Retina (tissue), 1 donor: Measurements from ENCODE around the gene MSRB1.
"Not testable (repeated sequence)": the region's sequence is repeated elsewhere in the genome, so short reads cannot be mapped to it uniquely, and the experiment has no call there.

Source experiments
- DNase-seq: peaks from one replicate; pipeline ENCODE4 v3.0.0-alpha.2; 2016

MSRB1 gene

DNA sequence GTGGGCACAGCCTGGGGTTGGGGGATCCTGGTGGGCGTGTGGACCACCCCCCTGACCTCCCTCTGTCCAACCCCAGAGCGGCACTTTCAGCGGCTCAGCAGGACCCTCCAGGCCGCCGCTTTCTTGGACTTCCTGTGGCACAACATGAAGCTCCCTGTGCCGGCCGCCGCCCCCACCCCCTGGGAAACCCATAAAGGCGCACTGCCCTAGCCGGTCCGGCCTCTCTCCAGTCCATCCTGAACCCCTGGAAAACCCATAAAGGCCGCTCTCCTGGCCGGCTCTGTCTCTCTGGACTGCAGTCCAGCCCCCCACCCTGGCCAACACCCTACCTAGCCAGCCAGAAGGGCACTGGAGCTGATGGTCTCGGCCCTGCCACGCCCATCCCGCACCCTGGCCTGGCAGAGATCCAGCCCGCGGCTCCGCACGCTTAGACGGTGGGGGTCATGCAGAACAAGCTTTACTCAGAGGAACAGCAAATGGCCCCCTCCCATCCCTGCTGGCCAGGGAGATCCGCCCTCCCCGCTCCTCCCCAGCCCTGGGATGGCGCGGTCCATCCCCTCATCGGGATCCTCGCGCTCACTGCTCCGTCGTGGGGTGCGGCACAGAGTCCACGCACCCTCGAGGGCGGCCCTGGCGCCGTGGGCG lies 35.6 kb upstream of the MSRB1 start:
- DNase-seq: no peak

DNA sequence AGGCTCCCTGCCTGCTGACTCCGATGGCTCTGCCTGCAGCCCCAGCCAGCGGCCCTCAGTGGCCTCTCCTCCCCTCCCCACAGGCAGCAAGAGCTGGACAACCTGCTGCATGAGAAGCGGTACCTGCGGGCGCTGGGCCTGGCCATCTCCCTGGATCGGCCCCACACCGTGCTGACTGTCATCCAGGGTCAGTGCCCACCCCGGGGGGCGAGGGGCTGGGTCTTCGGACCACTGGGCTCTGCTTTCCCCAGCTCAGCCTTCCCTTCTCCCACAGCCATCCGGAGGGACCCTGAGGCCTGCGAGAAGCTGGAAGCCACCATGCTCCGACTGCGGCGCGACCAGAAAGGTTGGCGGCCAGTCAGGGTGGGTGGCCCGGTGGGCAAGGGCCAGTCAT lies 34.9 kb upstream of the MSRB1 start:
- no peak for DNase-seq

- no peak for DNase-seq
These were observed 34.2 kb upstream of the MSRB1 start for GRCh38 chr16:1976951-1977874.

DNA sequence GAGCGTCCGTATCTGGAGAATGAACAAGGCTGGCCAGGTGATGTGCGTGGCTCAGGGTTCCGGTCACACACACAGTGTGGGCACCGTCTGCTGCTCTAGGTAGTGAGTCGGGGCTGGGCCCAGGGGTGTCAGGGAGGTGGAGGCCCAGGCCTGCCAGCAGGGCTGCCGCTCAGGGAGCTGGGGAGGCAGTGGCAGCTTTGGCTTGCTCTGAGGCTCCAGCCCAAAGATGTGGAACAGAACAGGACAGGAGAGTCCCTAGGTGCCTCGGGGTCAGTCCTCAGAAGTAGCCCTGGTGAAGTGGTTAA lies 33.2 kb upstream of the MSRB1 start:
- no peak for DNase-seq

- DNase-seq: no peak
These were observed 32.6 kb upstream of the MSRB1 start for GRCh38 chr16:1975432-1976215.

GRCh38 chr16:1974157-1975070 lies 31.4 kb upstream of the MSRB1 start:
- no peak for DNase-seq

GRCh38 chr16:1973461-1974156 lies 30.6 kb upstream of the MSRB1 start:
- no peak for DNase-seq

- no peak for DNase-seq
These were observed 29.5 kb upstream of the MSRB1 start for GRCh38 chr16:1972490-1972877.

GRCh38 chr16:1971796-1972489 lies 28.9 kb upstream of the MSRB1 start, which contains the start of gene TBL3:
Gene TBL3 (plus strand): TSS chr16:1972053. CDS start chr16:1972165, 112 bp downstream.
- peak; percentile 99 for DNase-seq

GRCh38 chr16:1968146-1968953 lies 25.4 kb upstream of the MSRB1 start:
- DNase-seq: no peak

GRCh38 chr16:1966460-1966859 lies 23.5 kb upstream of the MSRB1 start, which contains the start of gene RNF151:
Gene RNF151 (plus strand): TSS chr16:1966856. CDS start chr16:1966882, 26 bp downstream.
- DNase-seq: no peak

DNA sequence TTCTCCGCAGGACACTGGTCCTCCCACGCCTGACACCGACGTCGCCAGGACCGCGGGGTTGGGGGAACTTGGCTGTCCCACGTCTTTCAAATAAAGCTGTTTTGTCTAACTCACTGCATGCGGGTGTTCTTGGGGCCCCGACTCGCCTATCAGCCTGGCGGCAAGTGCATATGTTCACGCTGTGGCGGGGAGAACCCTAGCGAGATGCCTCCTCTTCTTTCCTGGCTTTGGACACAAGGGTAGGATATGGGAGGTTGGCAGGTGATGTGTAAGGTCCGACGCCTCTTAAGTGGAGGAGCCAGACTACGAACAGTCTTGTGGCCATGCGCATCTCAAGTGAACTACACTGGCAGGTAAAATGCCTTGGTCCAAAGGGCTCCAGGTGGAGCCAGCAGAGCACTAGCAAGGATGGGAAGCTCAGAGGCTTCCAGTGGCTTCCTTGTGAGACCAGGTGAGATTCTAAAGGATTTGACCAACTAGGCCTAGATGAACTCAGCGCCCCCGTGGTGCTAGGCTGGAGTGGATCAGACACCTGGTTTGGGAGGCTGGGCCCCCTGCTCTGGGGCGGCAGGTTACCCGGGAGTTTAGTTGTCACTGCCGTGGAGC lies 22.5 kb upstream of the MSRB1 start:
- DNase-seq: no peak

DNA sequence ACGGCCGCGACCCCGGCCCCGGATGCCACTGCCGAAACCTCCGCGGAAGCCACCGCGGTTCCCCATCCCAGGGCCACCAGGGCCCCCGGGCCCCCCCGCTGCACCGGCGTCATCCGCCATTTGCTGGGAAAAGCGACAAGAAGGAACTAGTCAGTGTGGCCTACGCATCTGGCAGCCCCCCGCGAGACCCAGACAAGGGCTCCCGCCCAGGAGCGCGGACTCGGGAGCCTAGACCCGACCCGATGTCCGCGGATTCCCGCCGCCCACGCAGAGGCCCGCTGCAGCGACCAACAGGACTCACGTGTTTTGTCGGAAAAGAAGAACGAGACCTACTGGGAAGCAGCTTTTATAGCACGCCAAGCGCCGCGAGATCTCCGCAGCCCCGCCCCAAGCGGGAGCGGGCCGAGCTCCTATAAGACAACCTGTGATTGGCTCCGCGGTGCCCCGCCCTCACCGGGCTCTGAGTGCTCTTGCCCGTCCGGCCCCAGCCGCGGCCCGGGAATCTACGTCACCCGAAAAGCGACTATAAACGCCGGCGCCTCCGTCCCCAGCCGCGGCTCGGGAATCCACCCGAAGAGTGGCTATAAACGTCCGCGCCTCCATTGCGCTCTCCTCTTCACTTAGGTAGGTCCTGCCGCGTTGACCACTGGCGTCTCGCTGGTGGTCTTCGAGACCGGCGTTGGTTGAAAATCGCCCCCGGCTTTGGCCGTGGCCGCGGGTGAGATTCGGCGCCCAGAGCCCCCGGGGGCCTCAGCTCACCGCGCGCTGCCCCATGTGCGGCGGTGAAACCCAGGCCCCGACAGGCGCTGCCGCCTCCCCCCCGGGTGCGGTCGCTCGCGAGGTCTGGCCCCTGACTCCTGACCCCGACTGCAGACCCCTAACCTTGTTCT lies 21.8 kb upstream of the MSRB1 start, which contains the start of gene RPS2:
Gene RPS2 (minus strand): TSS at position 321 of the 890 bp plus-strand sequence. CDS start 201 bp downstream, at position 120.
- DNase-seq: peak; percentile 99

DNA sequence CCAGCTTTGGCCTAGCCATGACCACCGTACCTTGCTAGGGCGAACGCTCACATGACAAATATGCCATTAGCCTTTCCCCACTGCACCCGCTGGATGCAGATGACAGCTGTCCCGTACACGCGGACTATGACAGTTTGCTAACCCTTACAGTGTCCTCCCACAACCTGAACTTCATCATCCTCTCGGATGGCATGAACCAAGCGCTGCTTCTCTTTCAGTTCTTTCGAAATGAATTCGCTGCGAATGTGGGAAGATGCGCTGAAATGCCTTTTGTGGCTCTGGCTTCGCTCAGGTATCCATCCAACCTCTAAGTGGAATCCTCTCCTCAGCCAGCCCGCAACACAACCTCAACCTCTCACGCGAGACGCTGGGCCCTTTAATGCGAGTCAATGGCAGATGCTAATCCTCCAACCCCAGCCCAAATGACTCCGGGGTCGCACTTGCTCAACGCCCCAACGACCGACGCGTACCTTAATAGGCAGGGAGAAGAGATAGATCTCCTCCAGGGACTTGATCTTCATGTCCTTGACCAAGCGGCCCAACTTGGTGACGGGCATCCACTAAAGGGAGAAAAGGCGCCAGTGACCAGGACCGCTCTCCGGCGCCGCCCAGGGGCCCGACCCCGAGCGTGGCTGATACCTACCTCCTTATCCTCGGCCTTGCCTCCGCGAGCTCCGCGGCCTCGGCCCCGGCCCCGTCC lies 21.0 kb upstream of the MSRB1 start:
- DNase-seq: no peak

DNA sequence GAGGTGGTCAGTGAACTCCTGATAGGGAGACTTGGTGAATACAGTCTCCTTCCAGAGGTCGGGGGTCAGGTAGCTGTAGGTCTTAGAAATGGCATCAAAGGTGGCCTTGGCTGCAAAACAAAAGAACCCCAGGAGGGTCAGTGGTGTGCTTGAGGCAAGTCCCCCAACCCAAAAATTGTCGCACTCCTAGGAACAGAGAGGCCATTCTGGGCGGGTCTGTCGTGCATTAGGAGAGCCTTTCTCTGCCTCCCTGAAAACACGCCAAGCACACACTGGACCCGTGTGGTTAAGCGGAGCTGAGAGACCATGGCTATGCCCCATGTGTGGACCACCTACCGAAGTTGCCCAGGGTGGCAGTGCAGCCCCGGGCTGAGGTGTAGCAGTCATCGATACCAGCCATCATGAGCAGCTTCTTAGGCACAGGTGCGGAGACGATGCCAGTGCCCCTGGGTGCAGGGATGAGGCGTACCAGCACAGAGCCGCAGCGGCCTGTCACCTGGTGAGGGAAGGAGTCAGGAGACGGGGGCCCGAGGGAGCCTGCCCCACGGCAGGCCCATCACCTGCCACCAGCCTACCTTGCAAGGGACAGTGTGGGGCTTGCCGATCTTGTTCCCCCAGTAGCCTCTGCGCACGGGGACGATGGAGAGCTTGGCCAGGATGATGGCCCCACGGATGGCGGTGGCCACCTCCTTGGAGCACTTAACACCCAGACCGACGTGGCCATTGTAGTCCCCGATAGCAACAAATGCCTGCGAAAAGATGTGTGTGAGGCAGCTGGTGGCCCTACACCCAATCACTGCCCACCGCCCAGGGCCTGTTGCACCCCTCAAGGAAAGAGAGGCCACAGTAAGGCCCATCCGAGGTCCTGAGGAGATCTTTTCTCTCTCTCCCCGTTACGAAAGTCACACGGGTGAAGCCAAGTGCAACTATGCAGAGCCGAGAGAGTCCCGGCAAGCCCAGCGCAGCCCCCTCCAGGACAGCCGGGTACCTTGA lies 19.5 kb upstream of the MSRB1 start:
- not testable (repeated sequence) for DNase-seq

- no peak for DNase-seq
These were observed 18.7 kb upstream of the MSRB1 start for GRCh38 chr16:1961651-1962067.
